Neural cell (in vitro differentiated cells): ENCODE measurements around the gene DYNC2LI1. TPM values are rescaled to one million over a fixed set of nuclear protein-coding genes. Genes with fewer than 3 reads are reported as not detected.

Experiments
- H2AFZ ChIP-seq: fragments of 200-600, 300-800 bp; sonication (generic), shearing (Covaris generic); 2 replicates; pipeline ENCODE4 v1.6.0; 2014; ENCODE audit warnings: low read depth, mild to moderate bottlenecking, antibody characterized with exemption, low read length, moderate library complexity
- H3F3A ChIP-seq: fragments of 200-600 bp; shearing (Covaris generic); 2 replicates; pipeline ENCODE4 v1.6.1; 2016; ENCODE audit warnings: mild to moderate bottlenecking, moderate library complexity, mixed read lengths, antibody characterized with exemption, low read length; ENCODE audit not compliant: insufficient read depth, poor library complexity, severe bottlenecking
- H3K27ac ChIP-seq: fragments of 200-600, 300-800 bp; sonication (generic), shearing (Covaris generic); 2 replicates; pipeline ENCODE4 v1.5.1; 2014; ENCODE audit warnings: mild to moderate bottlenecking, low read length, moderate library complexity
- H3K27me3 ChIP-seq: fragments of 300-800, 200-600 bp; sonication (generic), shearing (Covaris generic); 2 replicates; pipeline ENCODE4 v1.6.0; 2014; ENCODE audit warnings: mild to moderate bottlenecking, low read depth, low read length, moderate library complexity; ENCODE audit not compliant: insufficient read depth
- H3K36me3 ChIP-seq: fragments of 300-800, 200-600 bp; sonication (generic), shearing (Covaris generic); 2 replicates; pipeline ENCODE4 v1.5.1; 2014; ENCODE audit warnings: mild to moderate bottlenecking, antibody characterized with exemption, low read length, moderate library complexity; ENCODE audit not compliant: insufficient read depth
- H3K4me2 ChIP-seq: fragments of 300-800, 200-600 bp; sonication (generic), shearing (Covaris generic); 2 replicates; pipeline ENCODE4 v1.6.0; 2014; ENCODE audit warnings: mild to moderate bottlenecking, low read length
- H3K4me3 ChIP-seq: fragments of 300-800, 200-600 bp; sonication (generic), shearing (Covaris generic); 2 replicates; pipeline ENCODE4 v1.5.1; 2014; ENCODE audit warnings: mild to moderate bottlenecking, low read length, moderate library complexity
- H3K79me2 ChIP-seq: fragments of 200-600 bp; shearing (Covaris generic); replicated peaks from 2 replicates; pipeline ENCODE4 v1.6.0; 2014; ENCODE audit warnings: mild to moderate bottlenecking, low read length, moderate library complexity; ENCODE audit not compliant: insufficient read depth
- H3K9ac ChIP-seq: fragments of 300-800, 200-600 bp; sonication (generic), shearing (Covaris generic); 2 replicates; pipeline ENCODE4 v1.6.1; 2016; ENCODE audit warnings: mild to moderate bottlenecking, low read length, mixed read lengths
- H3K9me2 ChIP-seq: fragments of 200-600 bp; shearing (Covaris generic); 2 replicates; pipeline ENCODE4 v1.6.1; 2016; ENCODE audit warnings: mild to moderate bottlenecking, low read length, mixed read lengths; ENCODE audit not compliant: insufficient read depth
- H3K9me3 ChIP-seq: fragments of 200-600, 300-800 bp; sonication (generic), shearing (Covaris generic); 2 replicates; pipeline ENCODE4 v1.6.1; 2016; ENCODE audit warnings: mild to moderate bottlenecking, mixed run types, low read length, moderate library complexity, mixed read lengths
- H4K20me1 ChIP-seq: fragments of 200-600 bp; shearing (Covaris generic); 2 replicates; pipeline ENCODE4 v1.6.1; 2016; ENCODE audit warnings: mild to moderate bottlenecking, mixed run types; ENCODE audit not compliant: insufficient read depth
- CTCF ChIP-seq: fragments of 450-650 bp; IDR thresholded peaks from 2 replicates; pipeline ENCODE4 v1.5.1; 2014; ENCODE audit warnings: antibody characterized with exemption, mild to moderate bottlenecking, moderate library complexity; ENCODE audit not compliant: poor library complexity, severe bottlenecking
- EP300 ChIP-seq: fragments of 450-650 bp; conservative IDR thresholded peaks from 2 replicates; pipeline ENCODE4 v1.6.1; 2014; ENCODE audit warnings: antibody characterized with exemption, mild to moderate bottlenecking, moderate library complexity; ENCODE audit not compliant: poor library complexity, severe bottlenecking
- EZH2 ChIP-seq: fragments of 200-600, 300-800 bp; shearing (Covaris generic), sonication (generic); IDR thresholded peaks from 2 replicates; pipeline ENCODE4 v1.6.1; 2014; ENCODE audit warnings: antibody characterized with exemption, low read length, borderline replicate concordance, mild to moderate bottlenecking; ENCODE audit not compliant: insufficient read depth, poor library complexity, severe bottlenecking
- MXI1 ChIP-seq: fragments of 450-650 bp; conservative IDR thresholded peaks from 2 replicates; pipeline ENCODE4 v1.6.1; 2014; ENCODE audit warnings: antibody characterized with exemption, mild to moderate bottlenecking; ENCODE audit not compliant: poor library complexity, severe bottlenecking
- POLR2AphosphoS5 ChIP-seq: IDR thresholded peaks from 2 replicates; pipeline ENCODE4 v1.6.1; 2012
- RAD21 ChIP-seq: fragments of 450-650 bp; conservative IDR thresholded peaks from 2 replicates; pipeline ENCODE4 v1.6.1; 2014; ENCODE audit warnings: antibody characterized with exemption, mild to moderate bottlenecking, moderate library complexity
- REST ChIP-seq: IDR thresholded peaks from 2 replicates; pipeline ENCODE4 v1.6.1; 2012; ENCODE audit warnings: borderline replicate concordance
- SMC3 ChIP-seq: fragments of 450-650 bp; conservative IDR thresholded peaks from 2 replicates; pipeline ENCODE4 v1.6.1; 2014; ENCODE audit warnings: antibody characterized with exemption, mild to moderate bottlenecking, moderate library complexity; ENCODE audit not compliant: poor library complexity
- TAF1 ChIP-seq: IDR thresholded peaks from 2 replicates; pipeline ENCODE4 v1.6.1; 2012; ENCODE audit warnings: low read depth
- polyA plus RNA-seq: library from polyadenylated mRNA; depleted of rRNA; stranded (reverse); fragments of >200 nt; gene quantifications from 2 replicates; pipeline ENCODE4 v1.2.3, GENCODE V29; 2014

The DYNC2LI1 gene
- polyA plus RNA-seq, 1 donor from 2014 or later, result 80.6 TPM

DNA sequence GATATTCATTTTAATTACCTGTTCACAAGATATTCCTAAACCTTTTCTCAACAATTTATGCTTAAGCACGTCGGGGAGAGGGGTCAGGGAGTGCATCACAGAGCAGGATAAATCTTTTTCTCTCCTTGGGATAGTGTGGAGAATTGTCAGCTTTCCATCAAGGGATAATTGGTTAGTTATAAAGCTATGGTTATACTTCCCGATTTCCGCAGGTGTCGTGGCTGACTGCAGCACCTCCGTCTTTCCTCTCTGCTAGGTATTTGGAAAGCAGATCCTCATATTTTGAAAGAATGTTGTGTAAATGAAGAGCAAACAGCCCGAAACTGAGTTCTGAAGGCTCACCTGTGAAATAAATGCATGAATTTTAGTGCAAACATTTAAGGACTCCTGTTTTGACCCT, 778 bp downstream of the DYNC2LI1 start:
- Histone ChIP-seq H3K4me2 (peak overlapping the region; percentile 71), H3K9me3 (no peaks in the 10 kb centered on the region), H2AFZ (peak overlapping the region; percentile 88), H3K4me3 (peak overlapping the region; percentile 72), H3F3A (no peaks in the 10 kb centered on the region), H3K9me2 (no peaks in the 10 kb centered on the region), H3K27me3 (no peaks in the 10 kb centered on the region), H3K9ac (peak overlapping the region; percentile 69), H4K20me1 (no peaks in the 10 kb centered on the region), H3K79me2 (peaks cover 5% of the 10 kb centered on the region), H3K36me3 (no peaks in the 10 kb centered on the region), H3K27ac (peak overlapping the region; percentile 63)
- no peak for TF ChIP-seq RAD21
- TF ChIP-seq SMC3, result no peak
- no peak for TF ChIP-seq EZH2
- TF ChIP-seq CTCF, result no peak
- TF ChIP-seq MXI1, result no peak
- no peak for TF ChIP-seq REST
- no peak for TF ChIP-seq TAF1
- no peak for TF ChIP-seq POLR2AphosphoS5
- no peak for TF ChIP-seq EP300

- Histone ChIP-seq H3K36me3 (no peaks in the 10 kb centered on the region), H3K27ac (no peak overlapping the region), H3K9me3 (no peaks in the 10 kb centered on the region), H3K4me2 (no peak overlapping the region), H3K4me3 (no peak overlapping the region), H2AFZ (no peak overlapping the region), H3F3A (no peaks in the 10 kb centered on the region), H4K20me1 (no peaks in the 10 kb centered on the region), H3K9me2 (no peaks in the 10 kb centered on the region), H3K9ac (no peak overlapping the region), H3K27me3 (no peaks in the 10 kb centered on the region), H3K79me2 (peaks cover 5% of the 10 kb centered on the region)
- TF ChIP-seq EP300 (no peak), REST (no peak), POLR2AphosphoS5 (no peak), RAD21 (no peak), EZH2 (no peak), MXI1 (no peak), SMC3 (no peak), TAF1 (no peak), CTCF (no peak)
These were observed 2.5 kb downstream of the DYNC2LI1 start for GRCh38 chr2:43776324-43776723.
